ENCODE results near the gene CTNNBIP1.

- TF ChIP-seq EP300 (IDR thresholded peaks at IDR 0.05; ENCODE audit: borderline replicate concordance) (no peak), RAD21 (IDR thresholded peaks at IDR 0.05; ENCODE audit: low read depth) (no peak)
Measured at GRCh38 chr1:9815150-9815549, 94.9 kb downstream of the CTNNBIP1 start.
